ENCODE results near the gene COL23A1. TPM values are rescaled to one million over a fixed set of nuclear protein-coding genes. Genes with fewer than 3 reads are reported as not detected.

Gene COL23A1
- total RNA-seq, 1 experiment from 2014 or later, result not detected

- CTCF ChIA-PET, result no interaction called here
- POLR2A ChIA-PET (ENCODE audit: unreplicated experiment), result no interaction called here
These were observed 164.5 kb downstream of the COL23A1 start for GRCh38 chr5:178425621-178426068.

GRCh38 chr5:178424810-178425177 is 165.4 kb downstream of the COL23A1 start:
- Histone ChIP-seq H3F3A (ENCODE audit: low read length, unreplicated experiment) (no peaks in the 10 kb centered on the region), H3K4me2 (ENCODE audit: low read length) (no peak overlapping the region), H4K20me1 (ENCODE audit: low read length) (no peaks in the 10 kb centered on the region), H2AFZ (ENCODE audit: low read length) (no peak overlapping the region), H3K9me2 (replicated peaks; ENCODE audit: low read length) (no peaks in the 10 kb centered on the region), H3K79me2 (ENCODE audit: low read length) (no peaks in the 10 kb centered on the region), H3K36me3 (ENCODE audit: low read depth, low read length) (no peaks in the 10 kb centered on the region), H3K27ac (ENCODE audit: low read length) (no peak overlapping the region), H3K27me3 (ENCODE audit: low read length) (peaks cover 20% of the 10 kb centered on the region; the same call in 1 of the 2 replicates), H3K4me3 (ENCODE audit: low read length) (no peak overlapping the region), H3K9ac (ENCODE audit: low read length) (no peak overlapping the region), H3K4me1 (ENCODE audit: insufficient read depth, low read length) (no peaks in the 10 kb centered on the region), H3K9me3 (ENCODE audit: low read length) (no peaks in the 10 kb centered on the region)
- intact Hi-C loops (cut with micrococcal nuclease), result no loop called here
- TF ChIP-seq CTCF (conservative IDR thresholded peaks at IDR 0.05; ENCODE audit: low read depth, low read length), result no peak
- TF ChIP-seq EZH2 (IDR thresholded peaks at IDR 0.05; ENCODE audit: low read length, unreplicated experiment), result no peak
- TF ChIP-seq EZH2phosphoT487 (IDR thresholded peaks at IDR 0.05; ENCODE audit: borderline replicate concordance, low read length), result no peak
- BruUV-seq (replicated peaks), result no TSS peak
- CTCF ChIA-PET, result no interaction called here
- POLR2A ChIA-PET (ENCODE audit: unreplicated experiment), result no interaction called here
- ATAC-seq (no peak), DNase-seq (no peak)

More at GRCh38 chr5:178425621-178426068, 164.5 kb downstream of the COL23A1 start:
- TF ChIP-seq EZH2phosphoT487 (IDR thresholded peaks at IDR 0.05; ENCODE audit: borderline replicate concordance, low read length) (no peak), CTCF (conservative IDR thresholded peaks at IDR 0.05; ENCODE audit: low read depth, low read length) (no peak), EZH2 (IDR thresholded peaks at IDR 0.05; ENCODE audit: low read length, unreplicated experiment) (no peak)
- Histone ChIP-seq H3K4me3 (ENCODE audit: low read length) (no peak overlapping the region), H3K9ac (ENCODE audit: low read length) (no peak overlapping the region), H3K27me3 (ENCODE audit: low read length) (peaks cover 20% of the 10 kb centered on the region; the same call in 1 of the 2 replicates), H3K27ac (ENCODE audit: low read length) (no peak overlapping the region), H3K4me2 (ENCODE audit: low read length) (no peak overlapping the region), H2AFZ (ENCODE audit: low read length) (no peak overlapping the region), H3K9me3 (ENCODE audit: low read length) (no peaks in the 10 kb centered on the region), H3F3A (ENCODE audit: low read length, unreplicated experiment) (no peaks in the 10 kb centered on the region), H3K4me1 (ENCODE audit: insufficient read depth, low read length) (no peaks in the 10 kb centered on the region), H3K36me3 (ENCODE audit: low read depth, low read length) (no peaks in the 10 kb centered on the region), H4K20me1 (ENCODE audit: low read length) (no peaks in the 10 kb centered on the region), H3K9me2 (replicated peaks; ENCODE audit: low read length) (no peaks in the 10 kb centered on the region), H3K79me2 (ENCODE audit: low read length) (no peaks in the 10 kb centered on the region)
- DNase-seq (no peak), ATAC-seq (no peak)
- no TSS peak for BruUV-seq (replicated peaks)
- intact Hi-C loops (cut with micrococcal nuclease), result no loop called here

- TF ChIP-seq EZH2 (IDR thresholded peaks at IDR 0.05; ENCODE audit: low read length, unreplicated experiment) (no peak), CTCF (conservative IDR thresholded peaks at IDR 0.05; ENCODE audit: low read depth, low read length) (no peak), EZH2phosphoT487 (IDR thresholded peaks at IDR 0.05; ENCODE audit: borderline replicate concordance, low read length) (no peak)
- DNase-seq (no peak), ATAC-seq (no peak)
- Histone ChIP-seq H3K9ac (ENCODE audit: low read length) (no peak overlapping the region), H4K20me1 (ENCODE audit: low read length) (no peaks in the 10 kb centered on the region), H3K4me3 (ENCODE audit: low read length) (no peak overlapping the region), H3K9me2 (replicated peaks; ENCODE audit: low read length) (no peaks in the 10 kb centered on the region), H3K4me2 (ENCODE audit: low read length) (no peak overlapping the region), H3K27me3 (ENCODE audit: low read length) (peaks cover 20% of the 10 kb centered on the region; the same call in 1 of the 2 replicates), H3K9me3 (ENCODE audit: low read length) (no peaks in the 10 kb centered on the region), H2AFZ (ENCODE audit: low read length) (no peak overlapping the region), H3K79me2 (ENCODE audit: low read length) (no peaks in the 10 kb centered on the region), H3K36me3 (ENCODE audit: low read depth, low read length) (no peaks in the 10 kb centered on the region), H3K27ac (ENCODE audit: low read length) (no peak overlapping the region), H3K4me1 (ENCODE audit: insufficient read depth, low read length) (no peaks in the 10 kb centered on the region), H3F3A (ENCODE audit: low read length, unreplicated experiment) (no peaks in the 10 kb centered on the region)
- CTCF ChIA-PET, result no interaction called here
- intact Hi-C loops (cut with micrococcal nuclease), result no loop called here
- POLR2A ChIA-PET (ENCODE audit: unreplicated experiment), result no interaction called here
- BruUV-seq (replicated peaks), result no TSS peak
These were observed 166.0 kb downstream of the COL23A1 start for GRCh38 chr5:178423901-178424809.

Data from PC-3 (cell line).